ENCODE results near the gene GPR89B.
"Not testable (repeated sequence)": the region's sequence is repeated elsewhere in the genome, so short reads cannot be mapped to it uniquely, and the experiment has no call there.

The GPR89B gene

DNA sequence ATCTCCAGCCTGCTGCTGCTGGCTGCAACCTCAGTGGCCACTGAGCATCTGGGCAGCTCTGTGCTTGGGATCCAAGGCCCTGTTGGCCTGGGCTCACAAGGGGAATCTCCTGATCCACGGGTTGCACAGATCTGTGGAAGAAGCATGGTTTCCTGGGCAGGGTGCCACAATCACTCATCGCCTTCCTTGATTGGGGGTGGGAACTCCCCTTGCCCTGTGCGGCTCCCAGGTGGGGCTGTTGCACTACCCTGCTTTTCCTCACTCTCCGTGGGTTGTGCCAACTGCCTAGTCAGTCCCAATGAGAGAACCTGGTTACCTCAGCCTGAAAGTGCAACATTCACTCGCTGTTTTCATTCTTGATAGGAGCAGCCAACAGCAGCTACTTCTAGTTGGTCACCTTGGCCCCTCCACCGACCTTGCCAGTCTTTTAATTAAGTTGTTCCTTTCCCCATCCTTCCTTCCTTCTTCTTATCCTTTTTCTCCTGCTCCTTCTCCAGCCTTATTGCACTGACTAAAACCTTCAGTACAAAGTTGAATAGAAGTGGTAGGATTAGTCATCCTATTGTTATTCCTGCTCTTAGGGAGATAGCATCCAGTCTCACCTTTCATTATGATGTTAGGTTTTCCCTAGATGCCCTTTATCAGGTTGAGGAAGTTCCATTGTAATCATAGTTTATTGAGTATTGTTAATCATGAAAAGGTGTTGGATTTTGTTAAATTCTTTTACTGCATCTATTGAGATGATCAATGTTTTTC, 50.9 kb downstream of the GPR89B start:
- H3K4me3 ChIP-seq (ENCODE audit: low read depth, low read length); DNase-seq (ENCODE audit: low read depth): not testable (repeated sequence)

- H3K4me3 ChIP-seq (ENCODE audit: low read depth, low read length) = not testable (repeated sequence)
- peak; percentile 16 for DNase-seq (ENCODE audit: low read depth)
Observed at GRCh38 chr1:147985374-147985773, 57.2 kb downstream of the GPR89B start.

DNA sequence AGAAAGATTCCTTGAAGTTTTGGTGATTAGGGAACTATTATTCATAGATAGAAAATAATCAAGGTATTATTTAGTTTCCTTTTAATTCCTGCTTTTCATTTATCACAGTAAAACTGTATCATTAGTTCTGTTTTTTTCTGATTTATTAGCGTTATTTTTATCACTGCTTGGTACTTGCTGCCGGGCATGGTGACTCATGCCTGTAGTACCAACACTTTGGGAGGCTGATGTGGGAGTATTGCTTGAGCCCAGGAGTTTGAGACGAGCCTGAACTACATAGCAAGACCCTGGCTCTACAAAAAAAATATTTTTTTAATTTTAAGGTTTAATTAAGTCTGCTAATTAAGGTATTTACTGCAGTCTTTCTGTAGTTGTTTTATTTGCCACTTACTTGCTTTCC, 59.7 kb downstream of the GPR89B start:
- H3K4me3 ChIP-seq (ENCODE audit: low read depth, low read length); DNase-seq (ENCODE audit: low read depth): not testable (repeated sequence)

DNA sequence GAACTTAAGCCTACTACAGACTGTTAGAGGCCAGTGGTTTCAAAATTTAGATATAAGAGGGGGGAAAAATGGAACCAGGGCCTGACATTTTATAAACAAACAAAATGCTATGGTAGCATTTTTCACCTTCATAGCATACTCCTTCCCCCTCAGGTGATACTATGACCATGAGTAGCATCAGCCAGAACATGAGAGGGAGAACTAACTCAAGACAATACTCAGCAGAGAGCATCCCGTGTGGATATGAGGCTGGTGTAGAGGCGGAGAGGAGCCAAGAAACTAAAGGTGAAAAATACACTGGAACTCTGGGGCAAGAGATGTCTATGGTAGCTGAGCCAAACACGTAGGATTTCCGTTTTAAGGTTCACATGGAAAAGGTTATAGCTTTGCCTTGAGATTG, 64.7 kb downstream of the GPR89B start:
- not testable (repeated sequence) for H3K4me3 ChIP-seq (ENCODE audit: low read depth, low read length); DNase-seq (ENCODE audit: low read depth)

DNA sequence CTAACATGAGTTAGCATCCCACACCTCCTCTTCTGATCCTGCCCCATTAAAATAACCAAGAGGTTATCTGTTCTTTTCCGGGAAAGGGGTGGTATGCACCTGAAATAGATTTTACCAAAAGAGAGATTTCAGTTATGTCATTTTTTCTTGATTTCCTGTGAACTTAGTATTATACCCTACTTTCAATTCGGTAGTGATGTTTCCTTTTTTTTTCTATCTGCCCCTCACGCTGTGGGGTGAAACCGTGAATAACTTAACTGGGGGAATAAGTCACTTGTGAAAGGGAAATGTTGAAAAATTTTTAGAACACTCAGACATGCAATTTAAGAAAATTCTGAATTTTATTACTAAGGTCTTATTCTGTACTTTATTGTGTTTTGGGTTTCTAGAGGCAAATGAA, 65.2 kb downstream of the GPR89B start:
- not testable (repeated sequence) for H3K4me3 ChIP-seq (ENCODE audit: low read depth, low read length); DNase-seq (ENCODE audit: low read depth)

- H3K4me3 ChIP-seq (ENCODE audit: low read depth, low read length); DNase-seq (ENCODE audit: low read depth): not testable (repeated sequence)
Observed at GRCh38 chr1:147993825-147994615, 65.8 kb downstream of the GPR89B start.

DNA sequence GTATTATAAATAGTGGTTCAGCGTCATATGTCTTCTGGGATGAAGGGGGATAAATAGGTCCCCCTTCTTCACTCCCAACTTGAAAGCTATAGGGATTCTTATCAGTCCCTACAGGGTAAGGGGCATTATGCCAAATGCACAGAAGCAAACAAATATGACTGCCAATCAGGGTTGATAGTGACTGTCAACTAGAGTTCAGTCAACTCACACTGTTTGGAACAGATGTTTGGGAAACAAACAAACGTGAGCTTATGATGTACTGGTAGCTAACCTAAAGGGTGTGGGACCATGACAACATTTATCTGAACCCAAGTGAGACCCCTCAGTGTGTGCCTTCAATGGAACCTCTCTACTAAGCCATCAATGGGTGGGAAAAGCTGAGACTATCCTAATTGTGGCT, 67.9 kb downstream of the GPR89B start:
- not testable (repeated sequence) for H3K4me3 ChIP-seq (ENCODE audit: low read depth, low read length); DNase-seq (ENCODE audit: low read depth)

- H3K4me3 ChIP-seq (ENCODE audit: low read depth, low read length); DNase-seq (ENCODE audit: low read depth): not testable (repeated sequence)
Observed at GRCh38 chr1:148007724-148008123, 79.5 kb downstream of the GPR89B start.

DNA sequence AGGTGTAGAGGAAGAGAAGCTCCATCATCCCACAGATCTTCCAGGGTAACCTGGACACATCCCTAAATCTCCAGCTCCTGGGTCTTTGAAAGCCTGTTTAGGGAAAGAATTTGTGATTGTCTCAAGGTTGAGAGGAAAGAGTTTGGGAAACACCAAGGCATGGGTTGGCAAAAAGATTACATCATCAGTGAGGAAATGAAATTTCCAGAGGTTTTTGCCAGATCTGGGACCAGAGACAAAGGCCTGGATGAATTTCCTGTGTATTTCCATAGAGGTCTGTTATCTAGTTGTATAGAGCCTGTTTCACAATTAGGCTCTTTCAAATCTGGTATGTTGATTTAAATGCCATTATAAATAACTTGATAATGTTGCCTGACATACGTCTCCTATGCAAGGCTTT, 82.3 kb downstream of the GPR89B start:
- DNase-seq (ENCODE audit: low read depth) = no peak
- H3K4me3 ChIP-seq (ENCODE audit: low read depth, low read length) = no peak overlapping the region
- no peak for TF ChIP-seq CTCF (IDR thresholded peaks at IDR 0.05; ENCODE audit: insufficient read depth, low read depth, low read length, missing control alignments)

- not testable (repeated sequence) for H3K4me3 ChIP-seq (ENCODE audit: low read depth, low read length); DNase-seq (ENCODE audit: low read depth)
Observed at GRCh38 chr1:148013177-148014144, 85.2 kb downstream of the GPR89B start.

DNA sequence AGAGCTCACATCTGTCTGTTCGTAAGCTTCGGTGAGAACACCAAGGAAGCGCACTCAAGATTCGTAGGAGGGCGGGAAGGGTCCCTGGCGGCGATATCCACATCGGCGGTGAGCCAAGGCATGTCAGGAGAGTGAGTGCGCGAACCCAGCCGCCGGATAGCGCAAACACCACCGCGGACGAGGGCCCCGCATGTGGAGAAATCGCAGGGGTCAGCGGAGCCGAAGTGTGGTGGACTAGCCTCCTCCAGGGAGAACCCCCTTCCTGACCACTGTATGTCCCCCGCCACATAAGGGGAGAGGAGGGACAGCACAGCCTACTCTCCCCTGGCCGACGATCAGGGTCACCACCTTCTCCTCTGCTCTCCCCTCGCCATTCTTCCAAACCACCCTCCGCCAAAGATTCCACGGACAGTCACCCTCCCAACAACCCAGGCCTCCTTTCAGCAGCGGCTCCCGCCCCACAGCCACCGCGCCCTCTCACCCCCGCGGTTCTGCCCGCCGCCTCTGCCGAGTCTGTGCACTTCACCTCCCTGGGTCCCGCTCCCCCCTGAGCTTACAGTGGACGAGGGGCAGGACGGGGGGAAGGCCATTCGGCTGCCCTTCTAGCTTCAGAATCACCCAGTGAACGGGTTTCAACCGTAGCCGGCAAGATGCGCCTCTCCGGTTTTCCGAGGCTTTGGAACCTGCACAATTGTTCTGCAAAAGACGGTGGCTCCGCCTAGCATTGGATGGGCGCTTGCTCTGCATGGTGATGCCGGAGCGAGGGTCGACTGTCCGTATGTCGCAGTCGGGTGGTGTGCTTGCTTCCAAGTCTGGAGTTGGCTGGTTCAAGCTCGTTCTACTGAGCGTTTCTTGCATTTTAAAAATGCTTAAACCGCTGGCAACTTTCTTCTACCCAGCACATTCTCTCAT, 86.3 kb downstream of the GPR89B start:
- not testable (repeated sequence) for DNase-seq (ENCODE audit: low read depth); H3K4me3 ChIP-seq (ENCODE audit: low read depth, low read length)

- not testable (repeated sequence) for H3K4me3 ChIP-seq (ENCODE audit: low read depth, low read length); DNase-seq (ENCODE audit: low read depth)
Observed at GRCh38 chr1:148024918-148025317, 96.7 kb downstream of the GPR89B start.

DNA sequence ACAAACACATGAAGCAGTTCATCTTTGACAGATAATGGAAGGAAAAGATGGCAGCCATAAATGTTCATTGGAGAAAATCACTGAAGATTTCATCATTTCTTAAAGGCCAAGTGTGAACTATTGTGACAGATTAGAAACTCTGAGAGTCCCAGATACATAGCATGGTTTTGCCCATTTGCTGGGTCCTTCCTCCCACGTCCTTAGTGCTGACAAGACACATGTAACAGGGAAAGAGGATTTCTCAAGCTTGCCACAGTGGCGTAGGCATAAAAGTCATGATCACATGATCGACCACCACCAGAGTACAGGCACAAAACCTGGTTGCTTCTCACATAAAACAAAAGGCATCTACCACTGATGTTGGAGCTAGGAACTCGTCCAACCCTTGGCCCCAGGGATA, 98.8 kb downstream of the GPR89B start:
- not testable (repeated sequence) for DNase-seq (ENCODE audit: low read depth); H3K4me3 ChIP-seq (ENCODE audit: low read depth, low read length)

GRCh38 chr1:148032247-148032646, 104.0 kb downstream of the GPR89B start:
- not testable (repeated sequence) for H3K4me3 ChIP-seq (ENCODE audit: low read depth, low read length); DNase-seq (ENCODE audit: low read depth)

DNA sequence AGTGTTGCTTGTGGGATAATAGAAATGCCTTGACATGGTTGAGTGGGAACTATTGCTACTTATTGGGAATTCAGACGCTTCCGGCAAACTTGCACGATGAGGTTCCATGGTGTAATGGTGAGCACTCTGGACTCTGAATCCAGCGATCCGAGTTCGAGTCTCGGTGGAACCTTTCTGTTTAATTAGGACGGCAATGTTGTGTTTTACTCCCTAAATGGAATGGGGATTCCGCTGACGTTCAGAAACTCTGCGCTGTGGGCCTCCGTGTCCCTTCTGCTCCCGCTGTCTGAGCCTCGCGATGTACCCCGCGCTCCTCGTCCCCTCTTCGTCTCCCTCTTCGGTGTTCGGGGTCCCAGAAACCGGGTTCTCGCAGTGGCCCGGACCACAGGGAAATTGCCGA, 104.5 kb downstream of the GPR89B start:
- not testable (repeated sequence) for DNase-seq (ENCODE audit: low read depth); H3K4me3 ChIP-seq (ENCODE audit: low read depth, low read length)

GRCh38 chr1:148033147-148033546, 104.9 kb downstream of the GPR89B start:
- H3K4me3 ChIP-seq (ENCODE audit: low read depth, low read length); DNase-seq (ENCODE audit: low read depth): not testable (repeated sequence)
